A673 (cell line): Measurements from ENCODE around the gene PRRG3. TPM values are rescaled to one million over a fixed set of nuclear protein-coding genes. Genes with fewer than 3 reads are reported as not detected.
"Not testable (repeated sequence)": the region's sequence is repeated elsewhere in the genome, so short reads cannot be mapped to it uniquely, and the experiment has no call there.

Experiments used
- BruUV-seq: library from RNA; stranded (reverse); fragments of 400-500 nt; replicated peaks from 2 replicates; lab custom pipeline; 2021; lab: Mats Ljungman, UMichigan
- CTCF ChIA-PET: fragments of 300-600 bp; sonication (Branson Sonifier 250); formaldehyde crosslinking; loops from one replicate; lab custom pipeline; 2022; ENCODE audit warnings: antibody characterized with exemption; lab: Charles Lee
- POLR2A ChIA-PET: fragments of 300-600 bp; sonication (Branson Sonifier 250); formaldehyde crosslinking; loops from one replicate; lab custom pipeline; 2022; ENCODE audit warnings: antibody characterized with exemption; ENCODE audit not compliant: low non-redundant PET; lab: Charles Lee
- DNase-seq: peaks from one replicate; pipeline ENCODE4 v3.0.0-alpha.2; 2015; ENCODE audit warnings: low spot score
- H3K27ac ChIP-seq: fragments of 200-600 bp; sonication (generic); 2 replicates; pipeline ENCODE4 v1.5.1; 2016; ENCODE audit warnings: mixed run types, low read depth, mild to moderate bottlenecking, mixed read lengths, antibody characterized with exemption, low read length; ENCODE audit not compliant: poor library complexity, severe bottlenecking
- H3K27me3 ChIP-seq: fragments of 200-600 bp; sonication (generic); replicated peaks from 2 replicates; pipeline ENCODE4 v1.6.1; 2017; ENCODE audit warnings: mixed run types, low read depth, mild to moderate bottlenecking, mixed read lengths, antibody characterized with exemption, low read length; ENCODE audit not compliant: insufficient read depth, poor library complexity
- H3K36me3 ChIP-seq: fragments of 200-600 bp; sonication (generic); 2 replicates; pipeline ENCODE4 v1.6.1; 2016; ENCODE audit warnings: mixed run types, mild to moderate bottlenecking, mixed read lengths, antibody characterized with exemption, low read length; ENCODE audit not compliant: insufficient read depth, poor library complexity, severe bottlenecking
- H3K4me1 ChIP-seq: fragments of 200-600 bp; sonication (generic); 2 replicates; pipeline ENCODE4 v1.6.1; 2017; ENCODE audit warnings: mixed run types, mild to moderate bottlenecking, mixed read lengths, antibody characterized with exemption, low read length; ENCODE audit not compliant: insufficient read depth, poor library complexity, severe bottlenecking
- H3K4me3 ChIP-seq: fragments of 200-600 bp; sonication (generic); 2 replicates; pipeline ENCODE4 v1.5.1; 2016; ENCODE audit warnings: low read depth, mixed run types, mild to moderate bottlenecking, mixed read lengths, low read length; ENCODE audit not compliant: poor library complexity, severe bottlenecking
- H3K9me3 ChIP-seq: fragments of 200-600 bp; sonication (generic); 2 replicates; pipeline ENCODE4 v1.6.1; 2016; ENCODE audit warnings: mixed run types, low read depth, mild to moderate bottlenecking, mixed read lengths, antibody characterized with exemption, low read length; ENCODE audit not compliant: poor library complexity, severe bottlenecking
- CTCF ChIP-seq: fragments of 300-800, 200-600 bp; sonication (generic); conservative IDR thresholded peaks from 2 replicates; pipeline ENCODE4 v1.5.1; 2017; ENCODE audit warnings: low read depth, mild to moderate bottlenecking, antibody characterized with exemption, low read length, moderate library complexity, mixed read lengths
- EZH2 ChIP-seq: fragments of 200-600 bp; sonication (generic); IDR thresholded peaks from 2 replicates; pipeline ENCODE4 v1.6.1; 2017; ENCODE audit warnings: borderline replicate concordance, low read depth, mild to moderate bottlenecking, mixed read lengths, antibody characterized with exemption, low read length; ENCODE audit not compliant: poor library complexity, severe bottlenecking
- intact Hi-C: fragments of 100-400 bp; cut with micrococcal nuclease; formaldehyde crosslinking; loops from one replicate; pipeline ENCODE4 v1.10.0; 2022; ENCODE audit not compliant: unreplicated experiment
- total RNA-seq: library from RNA; stranded (reverse); gene quantifications from 2 replicates; pipeline ENCODE4 v1.2.3, GENCODE V29; 2021

The PRRG3 gene
- total RNA-seq, 1 experiment from 2014 or later = not detected

GRCh38 chrX:151694121-151694520, 1.1 kb upstream of the PRRG3 start:
- TF ChIP-seq CTCF (no peak), EZH2 (no peak)
- CTCF ChIA-PET = no interaction called here
- intact Hi-C loops = no loop called here

GRCh38 chrX:151695583-151696340, 504 bp downstream of the PRRG3 start:
- Histone ChIP-seq H3K36me3 (no peaks in the 10 kb centered on the region), H3K27ac (no peak overlapping the region), H3K4me1 (no peaks in the 10 kb centered on the region), H3K9me3 (no peaks in the 10 kb centered on the region), H3K4me3 (no peak overlapping the region), H3K27me3 (no peaks in the 10 kb centered on the region)
- BruUV-seq = no TSS peak
- TF ChIP-seq EZH2 (no peak), CTCF (no peak)
- CTCF ChIA-PET = no interaction called here
- POLR2A ChIA-PET = no interaction called here
- intact Hi-C loops = no loop called here
- DNase-seq = no peak

More at GRCh38 chrX:151694121-151694520, 1.1 kb upstream of the PRRG3 start:
- no peaks in the 10 kb centered on the region for H3K27me3 ChIP-seq
- H3K4me3 ChIP-seq = no peak overlapping the region
- DNase-seq = no peak
- no peak overlapping the region for H3K27ac ChIP-seq
- no peaks in the 10 kb centered on the region for H3K9me3 ChIP-seq
- no TSS peak for BruUV-seq
- H3K4me1 ChIP-seq = no peaks in the 10 kb centered on the region
- POLR2A ChIA-PET = no interaction called here
- no peaks in the 10 kb centered on the region for H3K36me3 ChIP-seq

- BruUV-seq, H3K9me3 ChIP-seq, POLR2A ChIA-PET, H3K4me3 ChIP-seq, H3K27ac ChIP-seq, H3K36me3 ChIP-seq, CTCF ChIA-PET, DNase-seq, intact Hi-C loops, H3K27me3 ChIP-seq, H3K4me1 ChIP-seq: not testable (repeated sequence)
Measured at GRCh38 chrX:151697082-151697481, 1.8 kb downstream of the PRRG3 start.

GRCh38 chrX:151697522-151697921, 2.3 kb downstream of the PRRG3 start:
- intact Hi-C loops = no loop called here
- ChIA-PET CTCF (no interaction called here), POLR2A (no interaction called here)
- no peak overlapping the region for H3K4me3 ChIP-seq
- BruUV-seq = no TSS peak
- no peak overlapping the region for H3K27ac ChIP-seq
- no peaks in the 10 kb centered on the region for H3K4me1 ChIP-seq
- TF ChIP-seq CTCF (no peak), EZH2 (no peak)
- H3K9me3 ChIP-seq = no peaks in the 10 kb centered on the region
- H3K36me3 ChIP-seq = no peaks in the 10 kb centered on the region
- DNase-seq = no peak
- no peaks in the 10 kb centered on the region for H3K27me3 ChIP-seq
